Right lobe of liver (tissue), 6 donors: ENCODE measurements around the gene SLC24A3. TPM values are rescaled to one million over a fixed set of nuclear protein-coding genes. Genes with fewer than 3 reads are reported as not detected.

Source experiments
- ATAC-seq, 4 donors: fragments of 200-7000 bp; cut with Tn5 transposase; one replicate each; pipeline ENCODE4 v1.9.1; 2020; ENCODE audit warnings: mild to moderate bottlenecking in 4 of 4, moderate library complexity in 4 of 4
- DNase-seq, 3 donors: peaks; one replicate each; pipeline ENCODE4 v3.0.0-alpha.2; 2020
- H3K27ac ChIP-seq, 3 donors: fragments of 200-600 bp; one replicate each; pipeline ENCODE4 v1.8.0; 2022
- H3K27me3 ChIP-seq, 2 donors: fragments of 200-600 bp; one replicate each; pipeline ENCODE4 v1.8.0; 2022
- H3K36me3 ChIP-seq, 4 donors: fragments of 200-600 bp; sonication (generic) in 1 of 4; one replicate each; pipeline versions ENCODE4 v1.5.1 to v1.8.0; 2017 to 2022; ENCODE audit warnings: control low read depth in 1 of 4
- H3K4me1 ChIP-seq, 4 donors: fragments of 200-600 bp; sonication (generic) in 1 of 4; one replicate each; pipeline versions ENCODE4 v1.5.1 to v1.8.0; 2017 to 2022; ENCODE audit warnings: control low read depth in 1 of 4
- H3K4me3 ChIP-seq, 3 donors: fragments of 200-600 bp; one replicate each; pipeline ENCODE4 v1.8.0; 2022
- H3K9me3 ChIP-seq, 4 donors: fragments of 200-600 bp; sonication (generic) in 1 of 4; one replicate each; pipeline versions ENCODE4 v1.5.1 to v1.8.0; 2017 to 2022; ENCODE audit warnings: control low read depth in 1 of 4
- CTCF ChIP-seq, 4 donors: fragments of 200-600 bp in 3 of 4; fragments of 450-650 bp in 1 of 4; IDR thresholded peaks; one replicate each; pipeline versions ENCODE4 v1.5.1 to v1.8.0; 2016 to 2022; ENCODE audit warnings: antibody characterized with exemption in 4 of 4, mild to moderate bottlenecking in 2 of 4
- POLR2A ChIP-seq: fragments of 450-650 bp; IDR thresholded peaks from one replicate; pipeline ENCODE4 v1.6.1; 2017; ENCODE audit warnings: antibody characterized with exemption, mild to moderate bottlenecking
- WGBS: methylation state at CpG from one replicate; pipeline ENCODE4 v1.1.6; 2018; ENCODE audit warnings: low coverage, low lambda C conversion rate; ENCODE audit not compliant: insufficient coverage; ENCODE audit errors: missing lambda C conversion rate; 5-methylcytosine and 5-hydroxymethylcytosine counted together
- intact Hi-C, 2 donors: fragments of 100-400 bp; cut with DNase I; formaldehyde crosslinking; loops; one replicate each; pipeline versions ENCODE4 v1.11.2 to v1.14.1; 2022
- total RNA-seq, 6 experiments: library from RNA; depleted of rRNA in 2 of 6; stranded (reverse); fragments of >200 nt in 2 of 6; fragmentation: NEBNext Ultra II Directional in 3 of 6; extraction: Animal tissue kit (Norgen Biotek cat#: 25700) in 3 of 6; gene quantifications; one replicate each; pipeline versions ENCODE4 v1.1.0 to v1.2.4, GENCODE V29; 2016 to 2023
- donor health status: DM: no; HTN: yes; CAD: no.
- donor health status: DM: no; HTN: no; CAD: no.
- donor health status: DM: no; HTN: no; CAD: no.
- donor health status: DM: no; HTN: yes; CAD: no.
- donor health status: DM: no; HTN: yes; CAD: no.

SLC24A3 gene
- total RNA-seq, 6 experiments from 2014 or later: 0.06 to 0.49 (median 0.27) TPM

GRCh38 chr20:19341348-19342053 lies 129.1 kb downstream of the SLC24A3 start:
- ATAC-seq: no peak
- intact Hi-C loops: no loop called here

GRCh38 chr20:19344341-19344740 lies 131.9 kb downstream of the SLC24A3 start:
- Histone ChIP-seq H3K27ac (no peak overlapping the region), H3K4me1 (no peaks in the 10 kb centered on the region), H3K27me3 (no peaks in the 10 kb centered on the region), H3K4me3 (no peak overlapping the region), H3K36me3 (no peaks in the 10 kb centered on the region), H3K9me3 (no peaks in the 10 kb centered on the region)
- ATAC-seq: no peak
- no peak for DNase-seq
- TF ChIP-seq CTCF (IDR thresholded peaks at IDR 0.05) (no peak), POLR2A (no peak)
- intact Hi-C loops: no loop called here
- 58% methylated on average over 2 of the region's 2 CpGs for WGBS

More at GRCh38 chr20:19341348-19342053, 129.1 kb downstream of the SLC24A3 start:
- Histone ChIP-seq H3K4me3 (no peak overlapping the region), H3K9me3 (no peaks in the 10 kb centered on the region), H3K27me3 (no peaks in the 10 kb centered on the region), H3K36me3 (no peaks in the 10 kb centered on the region), H3K4me1 (no peaks in the 10 kb centered on the region), H3K27ac (no peak overlapping the region)
- 53% methylated on average over 3 of the region's 3 CpGs for WGBS
- no peak for DNase-seq
- TF ChIP-seq POLR2A: no peak
- no peak for TF ChIP-seq CTCF (IDR thresholded peaks at IDR 0.05)

- Histone ChIP-seq H3K36me3 (no peaks in the 10 kb centered on the region), H3K4me3 (no peak overlapping the region), H3K9me3 (no peaks in the 10 kb centered on the region), H3K27ac (no peak overlapping the region), H3K4me1 (no peaks in the 10 kb centered on the region), H3K27me3 (no peaks in the 10 kb centered on the region)
- 67% methylated on average over 9 of the region's 11 CpGs for WGBS
- no peak for DNase-seq
- TF ChIP-seq CTCF (IDR thresholded peaks at IDR 0.05): no peak
- no peak for TF ChIP-seq POLR2A
- ATAC-seq: no peak
- intact Hi-C loops: no loop called here
Measured at GRCh38 chr20:19347943-19348456, 135.6 kb downstream of the SLC24A3 start.

GRCh38 chr20:19348582-19348981 lies 136.1 kb downstream of the SLC24A3 start:
- Histone ChIP-seq H3K9me3 (no peaks in the 10 kb centered on the region), H3K27me3 (no peaks in the 10 kb centered on the region), H3K4me1 (no peaks in the 10 kb centered on the region), H3K36me3 (no peaks in the 10 kb centered on the region), H3K27ac (no peak overlapping the region), H3K4me3 (no peak overlapping the region)
- ATAC-seq (no peak), DNase-seq (no peak)
- WGBS: 56% methylated on average over 3 of the region's 3 CpGs
- TF ChIP-seq CTCF (IDR thresholded peaks at IDR 0.05) (no peak), POLR2A (no peak)
- intact Hi-C loops: no loop called here
